ENCODE results near the gene CCNDBP1.
"Not testable (repeated sequence)": the region's sequence is repeated elsewhere in the genome, so short reads cannot be mapped to it uniquely, and the experiment has no call there.

CCNDBP1 gene

GRCh38 chr15:43196760-43197548 lies 11.8 kb downstream of the CCNDBP1 start:
- Histone ChIP-seq H3K36me3 (ENCODE audit: control insufficient read depth, insufficient read depth, low read length) (no peaks in the 10 kb centered on the region), H3K9ac (ENCODE audit: low read depth, low read length) (no peak overlapping the region), H3K9me3 (ENCODE audit: control insufficient read depth, insufficient read depth, low read length) (no peaks in the 10 kb centered on the region), H3K27me3 (ENCODE audit: control insufficient read depth, insufficient read depth, low read length) (no peaks in the 10 kb centered on the region), H3K4me3 (ENCODE audit: low read depth, low read length) (no peak overlapping the region), H3K4me1 (ENCODE audit: control insufficient read depth, insufficient read depth, low read length) (no peaks in the 10 kb centered on the region)

GRCh38 chr15:43197773-43198172 lies 12.6 kb downstream of the CCNDBP1 start:
- not testable (repeated sequence) for H3K9me3 ChIP-seq (ENCODE audit: control insufficient read depth, insufficient read depth, low read length); H3K27me3 ChIP-seq (ENCODE audit: control insufficient read depth, insufficient read depth, low read length); H3K4me3 ChIP-seq (ENCODE audit: low read depth, low read length); H3K36me3 ChIP-seq (ENCODE audit: control insufficient read depth, insufficient read depth, low read length); H3K9ac ChIP-seq (ENCODE audit: low read depth, low read length); H3K4me1 ChIP-seq (ENCODE audit: control insufficient read depth, insufficient read depth, low read length)

DNA sequence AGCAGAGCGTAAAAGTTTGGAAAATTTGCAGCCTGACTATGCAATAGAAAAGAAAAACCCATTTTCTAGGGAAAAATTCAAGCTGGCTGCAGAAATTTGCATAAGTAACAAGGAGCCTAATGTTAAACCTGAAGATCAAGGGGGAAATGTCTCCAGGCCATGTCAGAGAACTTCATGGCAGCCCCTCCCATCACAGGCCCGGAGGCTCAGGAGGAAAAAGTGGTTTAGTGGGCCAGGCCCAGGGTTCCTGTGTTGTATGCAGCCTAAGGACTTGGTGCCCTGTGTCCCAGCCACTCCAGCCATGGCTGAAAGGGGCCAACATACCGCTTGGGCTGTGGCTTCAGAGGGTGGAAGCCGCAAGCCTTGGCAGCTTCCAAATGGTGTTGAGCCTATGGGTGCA lies 13.4 kb downstream of the CCNDBP1 start:
- not testable (repeated sequence) for H3K4me3 ChIP-seq (ENCODE audit: low read depth, low read length); H3K9me3 ChIP-seq (ENCODE audit: control insufficient read depth, insufficient read depth, low read length); H3K36me3 ChIP-seq (ENCODE audit: control insufficient read depth, insufficient read depth, low read length); H3K9ac ChIP-seq (ENCODE audit: low read depth, low read length); H3K27me3 ChIP-seq (ENCODE audit: control insufficient read depth, insufficient read depth, low read length); H3K4me1 ChIP-seq (ENCODE audit: control insufficient read depth, insufficient read depth, low read length)

GRCh38 chr15:43198992-43199391 lies 13.8 kb downstream of the CCNDBP1 start:
- H3K9ac ChIP-seq (ENCODE audit: low read depth, low read length), result no peak overlapping the region
- no peak overlapping the region for H3K4me3 ChIP-seq (ENCODE audit: low read depth, low read length)
- H3K4me1 ChIP-seq (ENCODE audit: control insufficient read depth, insufficient read depth, low read length), result no peaks in the 10 kb centered on the region
- no peaks in the 10 kb centered on the region for H3K9me3 ChIP-seq (ENCODE audit: control insufficient read depth, insufficient read depth, low read length)
- H3K27me3 ChIP-seq (ENCODE audit: control insufficient read depth, insufficient read depth, low read length), result no peaks in the 10 kb centered on the region
- H3K36me3 ChIP-seq (ENCODE audit: control insufficient read depth, insufficient read depth, low read length), result no peaks in the 10 kb centered on the region

GRCh38 chr15:43199945-43200488 lies 14.8 kb downstream of the CCNDBP1 start:
- H3K27me3 ChIP-seq (ENCODE audit: control insufficient read depth, insufficient read depth, low read length), result no peaks in the 10 kb centered on the region
- no peak overlapping the region for H3K4me3 ChIP-seq (ENCODE audit: low read depth, low read length)
- no peak overlapping the region for H3K9ac ChIP-seq (ENCODE audit: low read depth, low read length)
- no peaks in the 10 kb centered on the region for H3K4me1 ChIP-seq (ENCODE audit: control insufficient read depth, insufficient read depth, low read length)
- no peaks in the 10 kb centered on the region for H3K36me3 ChIP-seq (ENCODE audit: control insufficient read depth, insufficient read depth, low read length)
- H3K9me3 ChIP-seq (ENCODE audit: control insufficient read depth, insufficient read depth, low read length), result no peaks in the 10 kb centered on the region

- Histone ChIP-seq H3K9ac (ENCODE audit: low read depth, low read length) (no peak overlapping the region), H3K4me1 (ENCODE audit: control insufficient read depth, insufficient read depth, low read length) (no peaks in the 10 kb centered on the region), H3K4me3 (ENCODE audit: low read depth, low read length) (no peak overlapping the region), H3K36me3 (ENCODE audit: control insufficient read depth, insufficient read depth, low read length) (no peaks in the 10 kb centered on the region), H3K27me3 (ENCODE audit: control insufficient read depth, insufficient read depth, low read length) (no peaks in the 10 kb centered on the region), H3K9me3 (ENCODE audit: control insufficient read depth, insufficient read depth, low read length) (no peaks in the 10 kb centered on the region)
These were observed 19.1 kb downstream of the CCNDBP1 start for GRCh38 chr15:43204016-43204901.

DNA sequence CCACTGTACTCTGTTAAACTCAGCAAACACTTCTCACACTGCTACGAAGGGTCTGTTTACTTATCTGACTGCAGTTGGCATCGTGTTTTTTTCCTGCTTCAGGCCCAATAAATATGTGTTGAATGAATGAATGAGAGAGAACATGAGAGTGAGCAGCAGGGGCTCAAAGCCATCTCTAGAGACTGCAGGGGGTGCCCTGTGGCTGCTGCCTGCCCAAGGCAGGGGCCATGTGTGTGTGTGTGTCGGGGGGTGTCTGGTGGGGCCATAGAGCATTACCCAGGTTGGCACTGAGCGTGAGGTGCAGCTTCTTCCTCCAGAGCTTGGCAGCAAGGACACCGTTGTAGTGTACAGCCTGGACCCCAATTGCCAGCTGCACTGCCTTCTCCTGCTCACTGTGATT lies 20.9 kb downstream of the CCNDBP1 start:
- H3K4me1 ChIP-seq (ENCODE audit: control insufficient read depth, insufficient read depth, low read length), result no peaks in the 10 kb centered on the region
- H3K4me3 ChIP-seq (ENCODE audit: low read depth, low read length), result no peak overlapping the region
- H3K27me3 ChIP-seq (ENCODE audit: control insufficient read depth, insufficient read depth, low read length), result no peaks in the 10 kb centered on the region
- no peaks in the 10 kb centered on the region for H3K9me3 ChIP-seq (ENCODE audit: control insufficient read depth, insufficient read depth, low read length)
- no peaks in the 10 kb centered on the region for H3K36me3 ChIP-seq (ENCODE audit: control insufficient read depth, insufficient read depth, low read length)
- H3K9ac ChIP-seq (ENCODE audit: low read depth, low read length), result no peak overlapping the region

GRCh38 chr15:43207024-43207423 lies 21.8 kb downstream of the CCNDBP1 start:
- no peaks in the 10 kb centered on the region for H3K4me1 ChIP-seq (ENCODE audit: control insufficient read depth, insufficient read depth, low read length)
- H3K36me3 ChIP-seq (ENCODE audit: control insufficient read depth, insufficient read depth, low read length), result no peaks in the 10 kb centered on the region
- H3K9me3 ChIP-seq (ENCODE audit: control insufficient read depth, insufficient read depth, low read length), result no peaks in the 10 kb centered on the region
- H3K9ac ChIP-seq (ENCODE audit: low read depth, low read length), result no peak overlapping the region
- no peaks in the 10 kb centered on the region for H3K27me3 ChIP-seq (ENCODE audit: control insufficient read depth, insufficient read depth, low read length)
- H3K4me3 ChIP-seq (ENCODE audit: low read depth, low read length), result no peak overlapping the region

DNA sequence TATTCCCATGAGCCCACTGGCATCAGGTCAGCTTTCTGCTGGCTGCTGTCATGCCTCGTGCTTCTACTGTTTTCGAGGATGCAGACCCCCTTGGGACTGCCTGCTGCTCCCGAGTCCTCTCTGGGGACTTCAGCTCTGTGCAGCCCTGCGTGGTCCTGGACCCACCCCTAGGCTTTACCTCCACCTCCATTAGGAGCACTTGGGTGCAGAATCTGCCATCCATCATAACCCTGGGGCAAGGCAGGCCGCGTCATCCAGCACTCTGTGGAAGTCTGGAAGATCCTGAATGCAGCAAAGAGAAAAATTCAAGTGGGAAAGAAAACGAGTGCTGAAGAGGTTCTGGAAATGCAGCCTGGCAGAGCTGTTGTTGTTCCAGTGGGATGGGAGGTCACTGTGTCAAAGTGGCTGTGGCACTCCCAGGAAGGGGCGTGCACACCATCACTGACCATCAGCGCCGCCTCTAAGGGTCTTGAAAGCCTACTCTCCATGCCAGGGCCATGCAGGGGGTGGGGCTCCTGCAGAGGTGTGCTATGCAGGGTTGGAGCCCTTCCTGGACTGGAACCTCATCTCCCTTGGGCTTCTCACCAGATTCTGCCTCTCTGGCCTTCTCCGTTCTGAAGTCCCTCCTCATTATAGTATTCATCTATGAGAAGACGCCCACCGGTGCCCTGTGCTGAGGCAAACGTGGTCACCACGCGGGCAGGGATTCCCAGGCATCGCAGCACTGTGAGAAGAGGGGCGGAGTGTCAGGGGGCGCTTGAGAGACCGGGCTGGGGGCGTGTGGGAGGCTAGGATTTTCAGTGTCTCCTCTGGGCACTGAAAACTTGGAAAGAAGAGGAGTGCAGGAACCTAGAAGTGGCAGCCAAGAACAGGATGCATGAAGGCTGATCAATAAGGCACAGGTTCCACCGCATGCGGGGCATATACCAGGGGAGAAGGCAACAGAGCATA lies 23.1 kb downstream of the CCNDBP1 start:
- Histone ChIP-seq H3K9ac (ENCODE audit: low read depth, low read length) (no peak overlapping the region), H3K4me1 (ENCODE audit: control insufficient read depth, insufficient read depth, low read length) (no peaks in the 10 kb centered on the region), H3K27me3 (ENCODE audit: control insufficient read depth, insufficient read depth, low read length) (no peaks in the 10 kb centered on the region), H3K36me3 (ENCODE audit: control insufficient read depth, insufficient read depth, low read length) (no peaks in the 10 kb centered on the region), H3K9me3 (ENCODE audit: control insufficient read depth, insufficient read depth, low read length) (no peaks in the 10 kb centered on the region), H3K4me3 (ENCODE audit: low read depth, low read length) (peak overlapping the region; percentile 5)

- no peaks in the 10 kb centered on the region for H3K4me1 ChIP-seq (ENCODE audit: control insufficient read depth, insufficient read depth, low read length)
- no peaks in the 10 kb centered on the region for H3K27me3 ChIP-seq (ENCODE audit: control insufficient read depth, insufficient read depth, low read length)
- no peaks in the 10 kb centered on the region for H3K9me3 ChIP-seq (ENCODE audit: control insufficient read depth, insufficient read depth, low read length)
- no peaks in the 10 kb centered on the region for H3K36me3 ChIP-seq (ENCODE audit: control insufficient read depth, insufficient read depth, low read length)
- peak overlapping the region; percentile 5 for H3K4me3 ChIP-seq (ENCODE audit: low read depth, low read length)
- H3K9ac ChIP-seq (ENCODE audit: low read depth, low read length), result no peak overlapping the region
These were observed 24.0 kb downstream of the CCNDBP1 start for GRCh38 chr15:43209059-43209824.
